Neural progenitor cell (in vitro differentiated cells): ENCODE results near the gene MED13L.

Experiments used
- EZH2 ChIP-seq: fragments of 200-600 bp; sonication (generic); IDR thresholded peaks from 2 replicates; pipeline ENCODE4 v1.6.1; 2017; ENCODE audit warnings: antibody characterized with exemption, mild to moderate bottlenecking, moderate library complexity
- TF ChIP-seq, protein P1 (sequence below): fragments of 200-600 bp; sonication (generic); IDR thresholded peaks from 2 replicates; pipeline ENCODE4 v1.5.1; 2017; ENCODE audit warnings: antibody characterized with exemption, mild to moderate bottlenecking

DNA sequence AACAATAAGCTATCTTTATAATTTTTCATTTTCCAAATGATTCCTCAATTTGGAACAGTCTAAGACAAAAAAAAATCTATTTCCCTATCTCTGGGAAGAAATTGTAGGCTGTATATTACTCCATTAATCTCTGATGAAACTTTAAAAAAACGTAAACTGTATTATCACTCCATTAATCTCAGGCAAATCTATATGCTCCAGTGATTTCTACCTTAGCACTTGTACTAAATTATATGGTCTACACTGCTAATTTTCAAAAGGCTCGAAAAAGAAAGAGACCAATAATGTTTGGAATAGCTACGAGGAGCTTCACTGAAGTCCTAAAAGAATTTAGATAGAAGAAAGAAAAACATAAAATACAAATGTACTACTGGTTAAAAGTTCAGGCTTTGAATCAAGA lies 19.7 kb downstream of the MED13L start:
- TF ChIP-seq EZH2: no peak
- TF ChIP-seq, protein P1, sequence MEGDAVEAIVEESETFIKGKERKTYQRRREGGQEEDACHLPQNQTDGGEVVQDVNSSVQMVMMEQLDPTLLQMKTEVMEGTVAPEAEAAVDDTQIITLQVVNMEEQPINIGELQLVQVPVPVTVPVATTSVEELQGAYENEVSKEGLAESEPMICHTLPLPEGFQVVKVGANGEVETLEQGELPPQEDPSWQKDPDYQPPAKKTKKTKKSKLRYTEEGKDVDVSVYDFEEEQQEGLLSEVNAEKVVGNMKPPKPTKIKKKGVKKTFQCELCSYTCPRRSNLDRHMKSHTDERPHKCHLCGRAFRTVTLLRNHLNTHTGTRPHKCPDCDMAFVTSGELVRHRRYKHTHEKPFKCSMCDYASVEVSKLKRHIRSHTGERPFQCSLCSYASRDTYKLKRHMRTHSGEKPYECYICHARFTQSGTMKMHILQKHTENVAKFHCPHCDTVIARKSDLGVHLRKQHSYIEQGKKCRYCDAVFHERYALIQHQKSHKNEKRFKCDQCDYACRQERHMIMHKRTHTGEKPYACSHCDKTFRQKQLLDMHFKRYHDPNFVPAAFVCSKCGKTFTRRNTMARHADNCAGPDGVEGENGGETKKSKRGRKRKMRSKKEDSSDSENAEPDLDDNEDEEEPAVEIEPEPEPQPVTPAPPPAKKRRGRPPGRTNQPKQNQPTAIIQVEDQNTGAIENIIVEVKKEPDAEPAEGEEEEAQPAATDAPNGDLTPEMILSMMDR: no peak
